H1 (cell line): ENCODE measurements around the gene FAM237A. TPM values are rescaled to one million over a fixed set of nuclear protein-coding genes. Genes with fewer than 3 reads are reported as not detected.

Experiments
- CTCF ChIA-PET: fragments of 300-600 bp; sonication (Branson Sonifier 250); formaldehyde crosslinking; loops from one replicate; lab custom pipeline; 2021; ENCODE audit not compliant: partially characterized antibody; lab: Charles Lee
- POLR2A ChIA-PET: fragments of 300-600 bp; sonication (Branson Sonifier 250); formaldehyde crosslinking; loops from one replicate; lab custom pipeline; 2021; ENCODE audit warnings: inconsistent platforms; ENCODE audit not compliant: partially characterized antibody; lab: Charles Lee
- DNase-seq, 2 experiments: peaks; one replicate each; pipeline versions ENCODE4 v3.0.0 to v3.0.0-alpha.2; 2010 to 2022; ENCODE audit warnings: low spot score in 2 of 2, low read depth in 1 of 2, mixed read lengths in 1 of 2
- FAIRE-seq: peaks from 2 replicates; lab custom pipeline; 2011; peaks lifted over from hg19 to GRCh38; lab: Jason Lieb, UNC
- H2AFZ ChIP-seq: 2 replicates; pipeline ENCODE4 v1.8.1; 2012; ENCODE audit warnings: low read length, inconsistent platforms
- H2AK5ac ChIP-seq: 2 replicates; pipeline ENCODE4 v1.6.1; 2013; ENCODE audit warnings: low read depth, low read length
- H2BK120ac ChIP-seq: replicated peaks from 2 replicates; pipeline ENCODE3; 2013; ENCODE audit warnings: low read depth, low read length, inconsistent platforms
- H2BK12ac ChIP-seq: 2 replicates; pipeline ENCODE4 v1.6.1; 2013; ENCODE audit warnings: low read depth, low read length
- H2BK15ac ChIP-seq: 2 replicates; pipeline ENCODE4 v1.6.1; 2013; ENCODE audit warnings: low read length
- H2BK20ac ChIP-seq: 2 replicates; pipeline ENCODE4 v1.6.1; 2013; ENCODE audit warnings: low read length
- H2BK5ac ChIP-seq: 2 replicates; pipeline ENCODE4 v1.6.1; 2013; ENCODE audit warnings: low read depth, low read length
- H3K14ac ChIP-seq: 2 replicates; pipeline ENCODE4 v1.6.1; 2013; ENCODE audit warnings: inconsistent platforms; ENCODE audit not compliant: insufficient read length
- H3K18ac ChIP-seq: 2 replicates; pipeline ENCODE4 v1.6.1; 2013; ENCODE audit warnings: low read length; ENCODE audit errors: extremely low read depth
- H3K23ac ChIP-seq: 2 replicates; pipeline ENCODE4 v1.6.1; 2013; ENCODE audit warnings: inconsistent platforms; ENCODE audit not compliant: insufficient read length
- H3K23me2 ChIP-seq: 2 replicates; pipeline ENCODE4 v1.6.1; 2013; ENCODE audit warnings: low read depth, low read length
- H3K27ac ChIP-seq: 2 replicates; pipeline ENCODE4 v1.6.1; 2011; ENCODE audit warnings: low read depth, low read length, inconsistent platforms
- H3K27me3 ChIP-seq, 4 experiments: replicated peaks in 1 of 4; 1 replicate in 1 of 4; 2 replicates in 3 of 4; pipeline versions ENCODE4 v1.6.1 to v1.8.1; 2011 to 2013; ENCODE audit warnings: low read length in 3 of 4, mild to moderate bottlenecking in 3 of 4, inconsistent platforms in 2 of 4, mixed read lengths in 2 of 4, moderate library complexity in 1 of 4; ENCODE audit not compliant: control insufficient read depth in 3 of 4, insufficient read depth in 3 of 4; ENCODE audit errors: extremely low read depth in 1 of 4
- H3K36me3 ChIP-seq, 4 experiments: 2 replicates each; pipeline versions ENCODE4 v1.6.1 to v1.8.1; 2011 to 2013; ENCODE audit warnings: mild to moderate bottlenecking in 4 of 4, low read length in 3 of 4, moderate library complexity in 2 of 4, control low read depth in 1 of 4, inconsistent platforms in 1 of 4; ENCODE audit not compliant: insufficient read depth in 4 of 4, control insufficient read depth in 2 of 4
- H3K4ac ChIP-seq: replicated peaks from 2 replicates; pipeline ENCODE3; 2013; ENCODE audit warnings: low read length, low read depth, mixed read lengths, inconsistent platforms; ENCODE audit not compliant: insufficient read length
- H3K4me1 ChIP-seq, 4 experiments: replicated peaks in 1 of 4; 1 replicate in 1 of 4; 2 replicates in 3 of 4; pipeline versions ENCODE4 v1.6.1 to v1.8.1; 2011 to 2013; ENCODE audit warnings: low read length in 3 of 4, inconsistent platforms in 2 of 4, mixed read lengths in 1 of 4; ENCODE audit not compliant: insufficient read depth in 4 of 4, control insufficient read depth in 3 of 4
- H3K4me2 ChIP-seq, 2 experiments: 2 replicates each; pipeline versions ENCODE4 v1.6.1 to v1.8.1; 2011 to 2013; ENCODE audit warnings: low read depth in 2 of 2, low read length in 2 of 2, control low read depth in 1 of 2, inconsistent platforms in 1 of 2, mild to moderate bottlenecking in 1 of 2; ENCODE audit not compliant: insufficient read depth in 1 of 2
- H3K4me3 ChIP-seq, 4 experiments: fragments of 200-600, 300-600 bp in 1 of 4; sonication (generic), shearing (Covaris generic), sonication (Bioruptor Twin) in 1 of 4; 2 replicates each; pipeline versions ENCODE4 v1.5.1 to v1.8.1; 2011 to 2016; ENCODE audit warnings: low read length in 4 of 4, low read depth in 3 of 4, control low read depth in 2 of 4, inconsistent platforms in 2 of 4, mild to moderate bottlenecking in 2 of 4, mixed read lengths in 1 of 4, moderate library complexity in 1 of 4; ENCODE audit not compliant: insufficient read depth in 2 of 4; ENCODE audit errors: extremely low read depth in 1 of 4
- H3K56ac ChIP-seq: replicated peaks from 2 replicates; pipeline ENCODE3; 2013; ENCODE audit warnings: low read depth, mild to moderate bottlenecking, mixed read lengths, low read length, inconsistent platforms; ENCODE audit not compliant: insufficient read length
- H3K79me1 ChIP-seq: 2 replicates; pipeline ENCODE4 v1.6.1; 2013; ENCODE audit warnings: low read depth, low read length, control low read depth
- H3K79me2 ChIP-seq, 2 experiments: 2 replicates each; pipeline versions ENCODE4 v1.6.1 to v1.8.1; 2012 to 2013; ENCODE audit warnings: low read length in 2 of 2, mild to moderate bottlenecking in 2 of 2, inconsistent platforms in 1 of 2; ENCODE audit not compliant: insufficient read depth in 2 of 2, control insufficient read depth in 1 of 2
- H3K9ac ChIP-seq, 4 experiments: replicated peaks in 1 of 4; 1 replicate in 1 of 4; 2 replicates in 3 of 4; pipeline versions ENCODE4 v1.6.1 to v1.8.1; 2011 to 2013; ENCODE audit warnings: low read depth in 3 of 4, low read length in 3 of 4, control low read depth in 2 of 4, mild to moderate bottlenecking in 2 of 4, moderate library complexity in 2 of 4, inconsistent platforms in 1 of 4; ENCODE audit errors: extremely low read depth in 1 of 4
- H3K9me3 ChIP-seq, 2 experiments: 2 replicates each; pipeline versions ENCODE4 v1.6.1 to v1.8.1; 2012 to 2013; ENCODE audit warnings: mild to moderate bottlenecking in 2 of 2, moderate library complexity in 2 of 2, control low read depth in 1 of 2, inconsistent platforms in 1 of 2, low read depth in 1 of 2, low read length in 1 of 2, mixed read lengths in 1 of 2; ENCODE audit not compliant: insufficient read depth in 2 of 2
- H4K20me1 ChIP-seq, 2 experiments: replicated peaks in 1 of 2; 2 replicates each; pipeline versions ENCODE3 to v1.8.1; 2011 to 2013; ENCODE audit warnings: inconsistent platforms in 2 of 2, low read length in 2 of 2, mild to moderate bottlenecking in 1 of 2; ENCODE audit not compliant: insufficient read depth in 2 of 2, control insufficient read depth in 1 of 2
- H4K5ac ChIP-seq: 2 replicates; pipeline ENCODE4 v1.6.1; 2013; ENCODE audit warnings: low read length, low read depth, mixed read lengths, inconsistent platforms; ENCODE audit not compliant: insufficient read length
- H4K8ac ChIP-seq: 2 replicates; pipeline ENCODE4 v1.8.0; 2013; ENCODE audit warnings: mild to moderate bottlenecking, moderate library complexity, low read length, inconsistent platforms; ENCODE audit not compliant: insufficient read depth; ENCODE audit errors: extremely low read depth
- H4K91ac ChIP-seq: replicated peaks from 2 replicates; pipeline ENCODE3; 2013; ENCODE audit warnings: low read length, mixed read lengths, inconsistent platforms; ENCODE audit not compliant: insufficient read length
- ASH2L ChIP-seq: fragments of 200-600, 300-600 bp; sonication (generic); IDR thresholded peaks from one replicate; pipeline ENCODE4 v1.7.1; 2017; ENCODE audit warnings: low read length
- BCL11A ChIP-seq, 2 experiments: IDR thresholded peaks; one replicate each; pipeline ENCODE4 v1.6.1; 2011; ENCODE audit warnings: low read depth in 2 of 2, low read length in 2 of 2, mild to moderate bottlenecking in 2 of 2
- HDAC2 ChIP-seq, 2 experiments: fragments of 300-600 bp in 1 of 2; sonication (generic) in 1 of 2; IDR thresholded peaks; 2 replicates each; pipeline ENCODE4 v1.6.1; 2011 to 2012; ENCODE audit warnings: low read depth in 2 of 2, low read length in 2 of 2, mild to moderate bottlenecking in 2 of 2, moderate library complexity in 2 of 2, borderline replicate concordance in 1 of 2, inconsistent platforms in 1 of 2
- RXRA ChIP-seq: IDR thresholded peaks from 2 replicates; pipeline ENCODE4 v1.6.1; 2011; ENCODE audit warnings: low read depth, mild to moderate bottlenecking, low read length, moderate library complexity; ENCODE audit not compliant: insufficient read depth
- SRF ChIP-seq: IDR thresholded peaks from 2 replicates; pipeline ENCODE4 v1.6.1; 2011; ENCODE audit warnings: mild to moderate bottlenecking, low read depth, low read length, moderate library complexity
- TAF7 ChIP-seq: optimal IDR thresholded peaks from 2 replicates; pipeline ENCODE3; 2011; ENCODE audit warnings: low read depth, mild to moderate bottlenecking, inconsistent platforms, low read length, moderate library complexity, borderline replicate concordance
- TCF12 ChIP-seq: IDR thresholded peaks from 2 replicates; pipeline ENCODE4 v1.6.1; 2011; ENCODE audit warnings: low read depth, mild to moderate bottlenecking, low read length
- WGBS, 2 experiments: shearing (Covaris generic) in 1 of 2; methylation state at CpG; one replicate each; pipeline versions ENCODE4 v1.1.6 to v1.1.7; 2013 to 2015; ENCODE audit warnings: low lambda C conversion rate in 2 of 2, mixed read lengths in 2 of 2, inconsistent platforms in 1 of 2, low coverage in 1 of 2, missing lambda C conversion rate in 1 of 2; ENCODE audit not compliant: insufficient replicate concordance in 2 of 2, insufficient coverage in 1 of 2, insufficient read length in 1 of 2; ENCODE audit errors: extremely low coverage in 1 of 2, missing lambda C conversion rate in 1 of 2; 5-methylcytosine and 5-hydroxymethylcytosine counted together
- polyA plus RNA-seq, 7 experiments: library from polyadenylated mRNA; depleted of rRNA in 3 of 7; stranded (reverse) in 5 of 7; unstranded in 2 of 7; fragments of >200 nt in 5 of 7; fragments of 200-250 nt in 2 of 7; gene quantifications; 1 replicate in 5 of 7; 2 replicates in 1 of 7; 4 replicates in 1 of 7; pipeline versions ENCODE4 v1.2.1 to v1.2.3, GENCODE V29; 2011 to 2013; ENCODE audit warnings: missing spikeins in 2 of 7, mixed read lengths in 2 of 7
- total RNA-seq: library from RNA; stranded (reverse); fragmentation: NEBNext Ultra II Directional; extraction: Animal tissue kit (Norgen Biotek cat#: 25700); gene quantifications from 2 replicates; pipeline ENCODE4 v1.2.1, GENCODE V29; 2021

FAM237A gene
- total and polyA plus RNA-seq, 2 of the 8 experiments (the other 6 are each of a cell fraction or from before 2014, with no cell fraction given) = not detected

DNA sequence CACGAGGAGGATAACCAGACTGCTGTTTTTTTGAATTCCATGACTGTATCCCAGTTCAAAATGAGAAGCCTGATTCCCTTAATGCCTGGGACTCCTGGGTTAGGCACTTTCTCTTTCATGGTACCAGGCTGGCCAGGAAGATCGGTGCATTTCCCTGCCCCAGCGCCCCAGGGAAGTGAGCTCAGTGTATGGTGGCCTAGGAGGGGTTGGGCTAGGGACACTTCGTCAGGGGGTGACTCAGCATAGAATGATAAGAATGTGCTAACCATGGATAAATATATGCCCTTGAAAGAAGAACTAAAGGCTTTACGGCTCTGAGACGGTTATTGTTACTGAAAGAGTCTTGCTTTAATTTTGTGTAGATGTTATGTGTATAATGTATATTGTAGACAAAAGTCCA, 27.5 kb upstream of the FAM237A start:
- H3K56ac ChIP-seq = no peak overlapping the region
- no peak overlapping the region for H3K4me3 ChIP-seq
- H3K79me1 ChIP-seq = no peaks in the 10 kb centered on the region
- H3K18ac ChIP-seq = no peak overlapping the region
- no peaks in the 10 kb centered on the region for H4K20me1 ChIP-seq
- no peaks in the 10 kb centered on the region for H3K36me3 ChIP-seq
- POLR2A ChIA-PET = no interaction called here
- no peak overlapping the region for H3K4me2 ChIP-seq
- DNase-seq = peak in 1 of 2 experiments; percentile 5
- no peaks in the 10 kb centered on the region for H3K9me3 ChIP-seq
- H2AK5ac ChIP-seq = no peak overlapping the region
- H2BK120ac ChIP-seq = no peak overlapping the region
- no peak overlapping the region for H2AFZ ChIP-seq
- H4K5ac ChIP-seq = no peak overlapping the region
- no peak overlapping the region for H2BK20ac ChIP-seq
- no peak overlapping the region for H2BK15ac ChIP-seq
- no peak overlapping the region for H2BK12ac ChIP-seq
- FAIRE-seq = no peak
- no peaks in the 10 kb centered on the region for H3K27me3 ChIP-seq
- H3K23ac ChIP-seq = no peak overlapping the region
- H4K8ac ChIP-seq = no peak overlapping the region
- H3K9ac ChIP-seq = no peak overlapping the region
- WGBS, 2 experiments = 92% methylated on average over 6 of the region's 6 CpGs; no CpG with 5 or more reads in 1 of the 2 experiments
- no peak overlapping the region for H4K91ac ChIP-seq
- CTCF ChIA-PET = interaction anchor here (0.5 to 3.0 kb wide), 4 partner anchors 10 to 918 kb away, joined by 3 to 13 read pairs (median 4); no protein-coding TSS in a partner anchor
- H3K27ac ChIP-seq = no peak overlapping the region
- no peaks in the 10 kb centered on the region for H3K4me1 ChIP-seq
- H3K4ac ChIP-seq = no peak overlapping the region
- H3K79me2 ChIP-seq = no peaks in the 10 kb centered on the region
- H2BK5ac ChIP-seq = no peak overlapping the region
- H3K14ac ChIP-seq = no peak overlapping the region
- H3K23me2 ChIP-seq = no peaks in the 10 kb centered on the region
- TF ChIP-seq HDAC2 (IDR thresholded peaks at IDR 0.05; ENCODE audit: borderline replicate concordance in 1 of 2, low read depth in 2 of 2, low read length in 2 of 2) (no peak), SRF (no peak), ASH2L (no peak), TCF12 (no peak), BCL11A (IDR thresholded peaks at IDR 0.05; ENCODE audit: low read depth in 2 of 2, low read length in 2 of 2) (no peak), TAF7 (no peak), RXRA (no peak)
